GM10847 (cell line): ENCODE data around the gene NRG2.

ENCODE experiments used
- POLR2A ChIP-seq: IDR thresholded peaks from 2 replicates; pipeline ENCODE4 v1.6.1; 2011; ENCODE audit not compliant: insufficient read length; ENCODE audit errors: extremely low read depth

The NRG2 gene

GRCh38 chr5:140042643-140043507 is at the start of gene NRG2:
TSS of gene NRG2 (minus strand) at chr5:140043299.
- TF ChIP-seq POLR2A = no peak

GRCh38 chr5:140090251-140090650 is 47.2 kb upstream of the NRG2 start:
- TF ChIP-seq POLR2A = no peak

GRCh38 chr5:140084541-140084940 is 41.4 kb upstream of the NRG2 start:
- no peak for TF ChIP-seq POLR2A

GRCh38 chr5:140083650-140084049 is 40.6 kb upstream of the NRG2 start:
- no peak for TF ChIP-seq POLR2A

GRCh38 chr5:140083120-140083519 is 40.0 kb upstream of the NRG2 start:
- no peak for TF ChIP-seq POLR2A

- no peak for TF ChIP-seq POLR2A
Measured at GRCh38 chr5:140076788-140077187, 33.7 kb upstream of the NRG2 start.

GRCh38 chr5:140076142-140076541 is 33.0 kb upstream of the NRG2 start:
- no peak for TF ChIP-seq POLR2A

GRCh38 chr5:140075371-140075770 is 32.3 kb upstream of the NRG2 start:
- TF ChIP-seq POLR2A = no peak

GRCh38 chr5:140073296-140073695 is 30.2 kb upstream of the NRG2 start:
- TF ChIP-seq POLR2A = no peak

GRCh38 chr5:140072812-140073211 is 29.7 kb upstream of the NRG2 start:
- TF ChIP-seq POLR2A = no peak

GRCh38 chr5:140060816-140061215 is 17.7 kb upstream of the NRG2 start:
- no peak for TF ChIP-seq POLR2A

- TF ChIP-seq POLR2A = no peak
Measured at GRCh38 chr5:140058212-140058932, 15.3 kb upstream of the NRG2 start.

GRCh38 chr5:140056880-140057279 is 13.8 kb upstream of the NRG2 start:
- TF ChIP-seq POLR2A = no peak

- no peak for TF ChIP-seq POLR2A
Measured at GRCh38 chr5:140055152-140055551, 12.1 kb upstream of the NRG2 start.

- no peak for TF ChIP-seq POLR2A
Measured at GRCh38 chr5:140054086-140054689, 11.1 kb upstream of the NRG2 start.

GRCh38 chr5:140051950-140052349 is 8.9 kb upstream of the NRG2 start:
- TF ChIP-seq POLR2A = no peak
